Thoracic aorta (tissue), 2 donors: Measurements from ENCODE around the gene NCAM2. TPM values are rescaled to one million over a fixed set of nuclear protein-coding genes. Genes with fewer than 3 reads are reported as not detected.

Source experiments
- ATAC-seq: fragments of 150-250 bp; one replicate; pipeline ENCODE4 v1.8.0; 2017; ENCODE audit warnings: low read depth; ENCODE audit not compliant: insufficient number of reproducible peaks, low FRiP score
- DNase-seq: peaks from one replicate; pipeline ENCODE4 v3.0.0-alpha.2; 2020; ENCODE audit warnings: low spot score
- H3K27ac ChIP-seq, 2 donors: fragments of 200-600 bp; sonication (generic); 1 replicate in 1 of 2; 2 replicates in 1 of 2; pipeline ENCODE4 v1.5.1; 2016; ENCODE audit warnings: mild to moderate bottlenecking in 2 of 2, moderate library complexity in 2 of 2
- H3K27me3 ChIP-seq: fragments of 200-600 bp; sonication (generic); replicated peaks from 2 replicates; pipeline ENCODE4 v1.6.0; 2016; ENCODE audit warnings: mild to moderate bottlenecking; ENCODE audit not compliant: insufficient read depth
- H3K36me3 ChIP-seq: fragments of 200-600 bp; sonication (generic); one replicate; pipeline ENCODE4 v1.5.1; 2016
- H3K4me1 ChIP-seq, 2 donors: fragments of 200-600 bp; sonication (generic); 1 replicate in 1 of 2; 2 replicates in 1 of 2; pipeline versions ENCODE4 v1.5.1 to v1.6.0; 2016; ENCODE audit warnings: low read depth in 2 of 2, mild to moderate bottlenecking in 1 of 2; ENCODE audit not compliant: control insufficient read depth in 1 of 2
- H3K4me3 ChIP-seq: fragments of 200-600 bp; sonication (generic); 2 replicates; pipeline ENCODE4 v1.5.1; 2016; ENCODE audit warnings: mild to moderate bottlenecking
- H3K9me3 ChIP-seq: fragments of 200-600 bp; sonication (generic); 2 replicates; pipeline ENCODE4 v1.5.1; 2016
- CTCF ChIP-seq: fragments of 200-600 bp; sonication (generic); IDR thresholded peaks from one replicate; pipeline ENCODE4 v1.5.1; 2019; ENCODE audit warnings: antibody characterized with exemption
- total RNA-seq, 2 donors: library from RNA; depleted of rRNA; stranded (reverse); fragments of >200 nt; gene quantifications; one replicate each; pipeline versions ENCODE4 v1.1.0 to v1.2.3, GENCODE V29; 2016

Gene NCAM2
- total RNA-seq, 2 donors from 2014 or later, result 0.99 to 1.4 TPM

GRCh38 chr21:21233051-21233450 is 234.8 kb downstream of the NCAM2 start:
- no peak for ATAC-seq

DNA sequence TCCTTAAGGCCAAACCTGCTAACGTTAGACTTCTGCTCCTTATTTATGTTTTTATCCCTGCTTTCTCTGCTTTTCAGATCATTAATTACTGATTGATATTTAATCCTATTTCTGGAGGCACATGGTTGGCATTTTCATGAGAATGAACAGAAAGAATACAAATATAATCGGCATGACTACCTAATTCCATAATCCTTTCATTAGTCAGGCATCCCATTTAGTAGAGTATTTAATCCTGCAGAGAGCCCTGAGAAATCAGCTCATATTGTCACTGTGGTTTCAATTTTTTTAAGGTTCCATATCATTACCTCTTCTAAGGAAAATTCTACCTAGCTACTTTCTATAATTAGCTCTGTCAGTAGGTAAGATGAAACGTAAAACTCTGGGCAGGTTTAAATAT is 238.8 kb downstream of the NCAM2 start:
- Histone ChIP-seq H3K4me1 (no peaks in the 10 kb centered on the region), H3K4me3 (no peak overlapping the region), H3K27ac (no peak overlapping the region), H3K36me3 (no peaks in the 10 kb centered on the region), H3K9me3 (no peaks in the 10 kb centered on the region), H3K27me3 (no peaks in the 10 kb centered on the region)
- DNase-seq (no peak), ATAC-seq (no peak)
- TF ChIP-seq CTCF, result no peak

More at GRCh38 chr21:21233051-21233450, 234.8 kb downstream of the NCAM2 start:
- Histone ChIP-seq H3K9me3 (no peaks in the 10 kb centered on the region), H3K27me3 (no peaks in the 10 kb centered on the region), H3K36me3 (no peaks in the 10 kb centered on the region), H3K4me3 (no peak overlapping the region), H3K4me1 (no peaks in the 10 kb centered on the region), H3K27ac (no peak overlapping the region)
- DNase-seq, result no peak
- TF ChIP-seq CTCF, result no peak

- no peak for DNase-seq
- no peak for ATAC-seq
Measured at GRCh38 chr21:21238629-21239400, 240.6 kb downstream of the NCAM2 start.

DNA sequence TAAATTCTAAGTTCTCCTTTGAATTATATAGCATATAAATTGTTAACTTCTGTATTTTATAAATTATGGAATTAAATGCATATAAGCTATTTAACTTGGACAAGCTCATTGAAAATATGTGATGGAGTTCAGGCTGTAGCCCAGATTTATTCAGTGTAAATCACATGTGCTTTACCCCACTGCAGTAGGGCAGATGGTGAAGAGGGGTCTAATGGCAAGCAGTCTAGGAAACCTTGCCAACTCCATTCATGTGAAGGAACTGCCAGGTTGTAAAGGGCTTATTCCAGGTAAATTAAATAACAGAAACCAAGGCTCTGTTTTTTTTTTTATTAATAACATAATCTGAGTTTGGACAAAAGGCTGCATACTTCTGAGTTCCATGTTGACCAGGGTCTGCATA is 243.2 kb downstream of the NCAM2 start:
- TF ChIP-seq CTCF, result no peak
- no peak for DNase-seq

More at GRCh38 chr21:21238629-21239400, 240.6 kb downstream of the NCAM2 start:
- H3K27ac ChIP-seq, result no peak overlapping the region
- no peak for TF ChIP-seq CTCF
- H3K36me3 ChIP-seq, result no peaks in the 10 kb centered on the region
- H3K4me3 ChIP-seq, result no peak overlapping the region
- no peaks in the 10 kb centered on the region for H3K4me1 ChIP-seq
- H3K27me3 ChIP-seq, result no peaks in the 10 kb centered on the region
- no peaks in the 10 kb centered on the region for H3K9me3 ChIP-seq

GRCh38 chr21:21246007-21246406 is 247.8 kb downstream of the NCAM2 start:
- ATAC-seq (no peak), DNase-seq (no peak)
- H3K4me1 ChIP-seq, result no peaks in the 10 kb centered on the region
- H3K27me3 ChIP-seq, result no peaks in the 10 kb centered on the region
- no peaks in the 10 kb centered on the region for H3K36me3 ChIP-seq
- no peak overlapping the region for H3K27ac ChIP-seq
- H3K4me3 ChIP-seq, result no peak overlapping the region
- no peak for TF ChIP-seq CTCF
- no peaks in the 10 kb centered on the region for H3K9me3 ChIP-seq

More for the DNA sequence above, 243.2 kb downstream of the NCAM2 start:
- Histone ChIP-seq H3K36me3 (no peaks in the 10 kb centered on the region), H3K9me3 (no peaks in the 10 kb centered on the region), H3K4me1 (no peaks in the 10 kb centered on the region), H3K27me3 (no peaks in the 10 kb centered on the region), H3K27ac (no peak overlapping the region), H3K4me3 (no peak overlapping the region)
- no peak for ATAC-seq
